Testis (tissue), 3 donors: ENCODE results near the gene DCTN3. TPM values are rescaled to one million over a fixed set of nuclear protein-coding genes. Genes with fewer than 3 reads are reported as not detected.

ENCODE experiments used
- DNase-seq: peaks from one replicate; pipeline ENCODE4 v3.0.0-alpha.2; 2019
- H3K27ac ChIP-seq, 2 donors: fragments of 200-600 bp; sonication (generic); one replicate each; pipeline ENCODE4 v1.5.1; 2019
- H3K27me3 ChIP-seq: fragments of 200-600 bp; sonication (generic); one replicate; pipeline ENCODE4 v1.5.1; 2019
- H3K36me3 ChIP-seq: fragments of 200-600 bp; sonication (generic); one replicate; pipeline ENCODE4 v1.5.1; 2017; ENCODE audit warnings: low read depth; ENCODE audit errors: missing control alignments
- H3K4me1 ChIP-seq: fragments of 200-600 bp; sonication (generic); one replicate; pipeline ENCODE4 v1.5.1; 2019
- H3K4me3 ChIP-seq, 2 donors: fragments of 200-600 bp; sonication (generic); one replicate each; pipeline ENCODE4 v1.5.1; 2017 to 2019
- H3K9me3 ChIP-seq: fragments of 200-600 bp; sonication (generic); one replicate; pipeline ENCODE4 v1.5.1; 2017
- POLR2A ChIP-seq: fragments of 450-650 bp; IDR thresholded peaks from one replicate; pipeline ENCODE4 v1.6.1; 2017; ENCODE audit warnings: antibody characterized with exemption, mild to moderate bottlenecking, moderate library complexity
- WGBS, 2 donors: methylation state at CpG; one replicate each; pipeline ENCODE4 v1.1.5; 2018; 5-methylcytosine and 5-hydroxymethylcytosine counted together
- intact Hi-C: fragments of 100-400 bp; cut with DNase I; formaldehyde crosslinking; loops from one replicate; pipeline ENCODE4 v1.15.1; 2023; ENCODE audit warnings: low total_unique reads
- polyA plus RNA-seq: library from polyadenylated mRNA; stranded (reverse); fragments of 350-450 nt; fragmentation: Illumina TruSeq; extraction: RNeasy Lipid Tissue Mini Kit (QIAGEN cat#74804); gene quantifications from one replicate; pipeline ENCODE4 v1.2.3, GENCODE V29; 2014; ENCODE audit warnings: low read depth, low replicate concordance; ENCODE audit not compliant: insufficient read depth
- total RNA-seq, 2 donors: library from RNA; depleted of rRNA; stranded (reverse); fragments of >200 nt; gene quantifications; one replicate each; pipeline ENCODE4 v1.2.3, GENCODE V29; 2016
- TF ChIP-seq, protein P1 (sequence below), 3 experiments: fragments of 450-650 bp in 2 of 3; fragments of 200-600 bp in 1 of 3; sonication (generic) in 1 of 3; IDR thresholded peaks; one replicate each; pipeline ENCODE4 v1.5.1; 2016 to 2019; ENCODE audit warnings: antibody characterized with exemption in 3 of 3, mild to moderate bottlenecking in 2 of 3, moderate library complexity in 1 of 3

DCTN3 gene
- total and polyA plus RNA-seq, 3 donors from 2014 or later = 55.1 to 82.9 (median 78.5) TPM

DNA sequence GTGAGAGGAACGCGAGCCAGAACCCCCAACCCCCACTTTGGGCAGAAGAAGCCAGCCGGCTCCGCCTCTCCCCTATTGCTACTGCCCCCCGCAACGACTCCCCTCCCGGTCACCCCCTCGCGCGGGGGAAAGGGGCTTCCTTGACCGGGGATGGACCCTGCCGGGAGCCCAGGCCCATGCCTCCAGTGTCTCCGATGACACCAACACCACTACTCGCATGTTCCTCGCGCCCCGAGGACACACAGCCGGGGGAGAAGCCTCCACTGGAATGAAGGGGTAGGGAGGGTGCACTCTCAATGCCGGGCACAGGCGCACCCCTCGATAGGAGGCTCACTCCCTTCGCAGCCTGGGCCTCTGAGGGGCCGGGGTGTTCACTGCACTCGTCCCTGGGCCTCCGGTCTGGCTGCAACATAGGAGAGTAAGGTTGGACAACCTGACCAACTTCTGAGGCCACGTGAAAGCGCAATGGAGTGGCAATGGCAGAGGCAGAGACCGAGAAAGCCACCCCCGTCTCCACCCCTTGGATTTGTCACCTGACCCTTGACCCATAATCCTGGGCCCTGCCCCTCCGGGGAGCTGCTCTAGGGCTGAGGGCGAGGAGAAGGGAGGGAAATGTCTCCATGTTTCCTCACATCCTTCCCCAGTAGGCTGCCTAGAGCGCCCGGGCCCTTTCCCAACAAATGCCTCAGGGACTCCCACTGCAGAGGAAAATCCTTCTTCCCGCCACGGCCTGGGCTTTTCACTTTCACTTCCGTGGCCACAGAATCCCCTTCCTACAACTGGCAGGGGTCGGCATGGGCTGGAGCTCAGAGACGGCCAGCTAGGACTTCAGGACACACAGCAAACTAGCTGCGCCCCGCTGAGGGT lies 29.7 kb downstream of the DCTN3 start:
- no peaks in the 10 kb centered on the region for H3K36me3 ChIP-seq
- no peak for TF ChIP-seq POLR2A
- TF ChIP-seq, protein P1, sequence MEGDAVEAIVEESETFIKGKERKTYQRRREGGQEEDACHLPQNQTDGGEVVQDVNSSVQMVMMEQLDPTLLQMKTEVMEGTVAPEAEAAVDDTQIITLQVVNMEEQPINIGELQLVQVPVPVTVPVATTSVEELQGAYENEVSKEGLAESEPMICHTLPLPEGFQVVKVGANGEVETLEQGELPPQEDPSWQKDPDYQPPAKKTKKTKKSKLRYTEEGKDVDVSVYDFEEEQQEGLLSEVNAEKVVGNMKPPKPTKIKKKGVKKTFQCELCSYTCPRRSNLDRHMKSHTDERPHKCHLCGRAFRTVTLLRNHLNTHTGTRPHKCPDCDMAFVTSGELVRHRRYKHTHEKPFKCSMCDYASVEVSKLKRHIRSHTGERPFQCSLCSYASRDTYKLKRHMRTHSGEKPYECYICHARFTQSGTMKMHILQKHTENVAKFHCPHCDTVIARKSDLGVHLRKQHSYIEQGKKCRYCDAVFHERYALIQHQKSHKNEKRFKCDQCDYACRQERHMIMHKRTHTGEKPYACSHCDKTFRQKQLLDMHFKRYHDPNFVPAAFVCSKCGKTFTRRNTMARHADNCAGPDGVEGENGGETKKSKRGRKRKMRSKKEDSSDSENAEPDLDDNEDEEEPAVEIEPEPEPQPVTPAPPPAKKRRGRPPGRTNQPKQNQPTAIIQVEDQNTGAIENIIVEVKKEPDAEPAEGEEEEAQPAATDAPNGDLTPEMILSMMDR (IDR thresholded peaks at IDR 0.05) = no peak
- no peaks in the 10 kb centered on the region for H3K9me3 ChIP-seq
- WGBS, 2 donors = 47% methylated on average over 17 to 23 of the region's 40 CpGs
- intact Hi-C loops = loop anchor here (5.0 kb wide), 1 partner anchor 38 kb away; no protein-coding TSS in a partner anchor
- peaks cover 26% of the 10 kb centered on the region for H3K4me1 ChIP-seq
- no peak for DNase-seq
- peak overlapping the region; percentile 45 to 56 for H3K4me3 ChIP-seq
- peak overlapping the region in 1 of 2 donors; percentile 36 for H3K27ac ChIP-seq
- H3K27me3 ChIP-seq = no peaks in the 10 kb centered on the region

DNA sequence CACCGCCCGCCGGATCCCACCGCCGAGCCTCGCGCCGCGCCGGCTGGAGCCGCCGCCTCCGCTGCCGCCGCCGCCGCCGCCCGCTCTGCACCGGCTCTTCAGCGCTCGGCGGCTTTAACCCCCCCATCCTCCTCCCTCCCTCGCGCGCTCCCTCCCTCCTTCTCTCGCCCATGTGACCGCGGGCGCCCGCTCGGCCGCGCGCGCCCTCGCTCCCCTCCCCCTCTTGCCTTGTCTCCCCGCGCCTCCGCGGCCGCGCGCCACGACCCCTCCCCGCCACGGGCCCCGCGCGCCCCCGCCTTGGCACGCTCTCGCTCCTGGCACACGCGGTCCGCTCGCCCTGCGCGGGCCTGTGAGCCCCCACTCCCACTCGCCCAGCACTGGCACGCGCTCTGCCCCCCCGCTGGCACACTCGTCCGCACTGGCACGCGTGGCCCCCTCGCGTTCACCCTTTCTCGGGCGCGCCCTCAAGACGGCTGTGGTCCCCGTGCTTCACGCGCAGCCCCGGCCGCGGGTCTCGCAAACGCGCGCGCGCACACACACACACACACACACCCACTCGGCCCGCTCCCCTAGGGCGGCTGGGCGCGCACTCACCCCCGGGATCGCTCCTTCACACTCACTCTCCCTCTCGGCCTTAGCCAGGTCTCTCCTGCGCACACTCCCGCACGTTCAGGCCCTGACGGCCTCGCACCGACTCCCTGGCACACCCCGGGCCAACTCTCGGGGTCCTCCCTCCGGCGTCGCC lies 30.5 kb downstream of the DCTN3 start, which contains the start of gene CNTFR:
Gene CNTFR (minus strand): TSS at position 89 of the 745 bp plus-strand sequence. CDS start 20,743 bp downstream, outside the sequence.
- no peaks in the 10 kb centered on the region for H3K27me3 ChIP-seq
- TF ChIP-seq POLR2A = no peak
- TF ChIP-seq, protein P1 (IDR thresholded peaks at IDR 0.05) = no peak
- H3K9me3 ChIP-seq = no peaks in the 10 kb centered on the region
- H3K36me3 ChIP-seq = no peaks in the 10 kb centered on the region
- H3K4me3 ChIP-seq = peak within 1 kb of the TSS; percentile 45 to 56
- DNase-seq = peak; percentile 76
- intact Hi-C loops = loop anchor here (5.0 kb wide), 1 partner anchor 38 kb away; no protein-coding TSS in a partner anchor
- peak within 1 kb of the TSS in 1 of 2 donors; percentile 36 for H3K27ac ChIP-seq
- 0 to 3% methylated on average over 62 to 97 of the region's 104 CpGs for WGBS, 2 donors
- H3K4me1 ChIP-seq = peaks cover 26% of the 10 kb centered on the region

DNA sequence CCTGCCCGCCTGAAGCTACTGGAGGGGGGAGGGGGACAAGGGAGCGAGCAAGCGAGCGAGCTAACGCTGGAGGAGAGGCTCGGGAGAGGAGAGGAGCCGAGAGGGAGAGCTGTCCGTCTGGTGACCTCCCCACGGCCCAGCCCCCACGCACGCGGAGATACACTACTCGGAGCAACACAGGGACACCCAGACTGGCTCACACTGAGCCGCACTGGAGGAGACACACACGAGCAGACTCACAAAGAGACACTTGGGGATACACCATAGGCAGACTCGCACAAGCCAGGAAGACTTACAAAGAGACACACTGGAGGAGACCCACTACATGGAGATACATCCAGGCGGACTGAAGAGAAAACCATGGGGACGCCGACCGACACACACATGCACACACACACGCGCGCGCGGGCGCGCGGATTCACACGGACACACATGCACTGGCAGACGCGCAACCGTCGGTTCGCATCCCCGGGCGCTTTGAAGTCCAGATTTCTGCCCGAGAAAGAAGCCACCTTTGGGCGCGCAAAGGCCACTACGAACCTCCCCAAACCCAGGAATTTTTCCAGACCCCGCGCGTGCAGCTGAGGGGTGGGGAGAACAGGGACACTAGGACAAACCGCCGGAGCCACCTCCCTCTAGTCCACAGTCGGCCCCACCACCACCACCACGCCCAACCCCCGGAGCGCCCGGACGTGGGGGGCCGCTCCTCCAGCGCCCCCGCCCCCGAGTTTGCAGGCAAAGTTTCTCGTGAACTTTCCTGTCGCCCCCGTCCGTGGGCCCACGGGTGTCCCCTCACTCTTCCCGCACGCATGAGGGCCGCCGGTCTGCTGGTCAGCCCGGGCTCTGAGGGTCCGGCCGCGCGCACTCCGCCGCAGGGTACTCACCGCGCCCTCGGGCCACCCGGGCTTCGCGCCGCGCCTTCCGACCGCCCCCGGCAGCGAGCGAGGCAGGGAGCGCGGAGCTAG lies 31.3 kb downstream of the DCTN3 start:
- Histone ChIP-seq H3K36me3 (no peaks in the 10 kb centered on the region), H3K4me1 (peaks cover 21% of the 10 kb centered on the region), H3K27ac (no peak overlapping the region), H3K9me3 (no peaks in the 10 kb centered on the region), H3K27me3 (no peaks in the 10 kb centered on the region), H3K4me3 (peak overlapping the region; percentile 45 to 56)
- intact Hi-C loops = no loop called here
- no peak for DNase-seq
- 2% methylated on average over 31 to 73 of the region's 86 CpGs for WGBS, 2 donors
- TF ChIP-seq, protein P1 (IDR thresholded peaks at IDR 0.05) = no peak
- TF ChIP-seq POLR2A = no peak

DNA sequence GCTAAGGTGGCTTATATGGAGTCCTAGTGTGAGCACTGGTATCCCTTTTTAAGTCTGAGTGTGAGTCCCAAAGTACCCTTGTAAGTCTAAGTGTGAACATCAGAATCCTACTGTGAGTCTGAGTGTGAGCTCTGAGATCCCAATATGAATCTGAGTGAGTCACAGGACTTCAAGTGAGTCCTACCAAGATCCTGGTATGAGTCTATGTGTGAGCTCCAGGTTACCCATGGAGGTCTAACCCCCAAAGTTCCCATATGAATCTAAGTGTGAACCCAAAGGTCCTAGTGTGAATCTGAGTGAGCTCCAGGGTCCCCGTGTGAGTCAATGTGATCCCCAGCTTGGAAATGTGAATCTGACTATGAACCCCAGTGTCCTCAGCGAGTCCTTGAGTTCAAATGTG lies 33.0 kb downstream of the DCTN3 start:
- no peak for DNase-seq
- Histone ChIP-seq H3K4me1 (peaks cover 6% of the 10 kb centered on the region), H3K36me3 (no peaks in the 10 kb centered on the region), H3K27me3 (no peaks in the 10 kb centered on the region), H3K9me3 (no peaks in the 10 kb centered on the region), H3K4me3 (no peak overlapping the region), H3K27ac (no peak overlapping the region)
- WGBS, 2 donors = 71 to 81% methylated on average over 2 of the region's 2 CpGs
- intact Hi-C loops = no loop called here
- no peak for TF ChIP-seq POLR2A
- TF ChIP-seq, protein P1 (IDR thresholded peaks at IDR 0.05) = no peak
